H1 (cell line): Measurements from ENCODE around the gene ENPP1. TPM values are rescaled to one million over a fixed set of nuclear protein-coding genes. Genes with fewer than 3 reads are reported as not detected.

ENCODE experiments used
- BRCA1 ChIP-seq: IDR thresholded peaks from 2 replicates; pipeline ENCODE4 v1.6.1; 2012; ENCODE audit warnings: low read depth, low read length, improper control_type of control experiment
- CBX8 ChIP-seq: fragments of 300-800, 300-1000 bp; sonication (generic); IDR thresholded peaks from 2 replicates; pipeline ENCODE4 v1.7.1; 2016; ENCODE audit warnings: low read depth, low read length, borderline replicate concordance
- CEBPB ChIP-seq: IDR thresholded peaks from 2 replicates; pipeline ENCODE4 v1.6.1; 2012; ENCODE audit warnings: low read depth, low read length
- CTBP2 ChIP-seq: IDR thresholded peaks from 2 replicates; pipeline ENCODE4 v1.7.0; 2011; ENCODE audit warnings: borderline replicate concordance, mild to moderate bottlenecking, moderate library complexity, mixed read lengths, low read length; ENCODE audit not compliant: insufficient read depth, insufficient read length
- JUN ChIP-seq: IDR thresholded peaks from 2 replicates; pipeline ENCODE4 v1.6.1; 2011; ENCODE audit warnings: low read depth, mild to moderate bottlenecking, improper control_type of control experiment, low read length
- POLR2A ChIP-seq, 2 experiments: IDR thresholded peaks; 1 replicate in 1 of 2; 2 replicates in 1 of 2; pipeline ENCODE4 v1.6.1; 2011; ENCODE audit warnings: low read depth in 2 of 2, low read length in 2 of 2, mild to moderate bottlenecking in 2 of 2; ENCODE audit errors: control extremely low read depth in 1 of 2
- SIRT6 ChIP-seq: IDR thresholded peaks from one replicate; pipeline ENCODE4 v1.7.1; 2012; ENCODE audit warnings: low read length, inconsistent platforms
- SP1 ChIP-seq: IDR thresholded peaks from 2 replicates; pipeline ENCODE4 v1.6.1; 2011; ENCODE audit warnings: low read depth, low read length
- TCF12 ChIP-seq: IDR thresholded peaks from 2 replicates; pipeline ENCODE4 v1.6.1; 2011; ENCODE audit warnings: low read depth, mild to moderate bottlenecking, low read length
- polyA plus RNA-seq, 7 experiments: library from polyadenylated mRNA; depleted of rRNA in 3 of 7; stranded (reverse) in 5 of 7; unstranded in 2 of 7; fragments of >200 nt in 5 of 7; fragments of 200-250 nt in 2 of 7; gene quantifications; 1 replicate in 5 of 7; 2 replicates in 1 of 7; 4 replicates in 1 of 7; pipeline versions ENCODE4 v1.2.1 to v1.2.3, GENCODE V29; 2011 to 2013; ENCODE audit warnings: missing spikeins in 2 of 7, mixed read lengths in 2 of 7
- total RNA-seq: library from RNA; stranded (reverse); fragmentation: NEBNext Ultra II Directional; extraction: Animal tissue kit (Norgen Biotek cat#: 25700); gene quantifications from 2 replicates; pipeline ENCODE4 v1.2.1, GENCODE V29; 2021
- TF ChIP-seq, protein P1 (sequence below): fragments of 300-600 bp; sonication (generic); IDR thresholded peaks from 2 replicates; pipeline ENCODE4 v1.7.1; 2012; ENCODE audit warnings: low read length, moderate library complexity, mild to moderate bottlenecking, inconsistent platforms; ENCODE audit not compliant: insufficient replicate concordance

Gene ENPP1
- total and polyA plus RNA-seq, 2 of the 8 experiments (the other 6 are each of a cell fraction or from before 2014, with no cell fraction given): 10.1 to 39.1 TPM

- TF ChIP-seq, protein P1, sequence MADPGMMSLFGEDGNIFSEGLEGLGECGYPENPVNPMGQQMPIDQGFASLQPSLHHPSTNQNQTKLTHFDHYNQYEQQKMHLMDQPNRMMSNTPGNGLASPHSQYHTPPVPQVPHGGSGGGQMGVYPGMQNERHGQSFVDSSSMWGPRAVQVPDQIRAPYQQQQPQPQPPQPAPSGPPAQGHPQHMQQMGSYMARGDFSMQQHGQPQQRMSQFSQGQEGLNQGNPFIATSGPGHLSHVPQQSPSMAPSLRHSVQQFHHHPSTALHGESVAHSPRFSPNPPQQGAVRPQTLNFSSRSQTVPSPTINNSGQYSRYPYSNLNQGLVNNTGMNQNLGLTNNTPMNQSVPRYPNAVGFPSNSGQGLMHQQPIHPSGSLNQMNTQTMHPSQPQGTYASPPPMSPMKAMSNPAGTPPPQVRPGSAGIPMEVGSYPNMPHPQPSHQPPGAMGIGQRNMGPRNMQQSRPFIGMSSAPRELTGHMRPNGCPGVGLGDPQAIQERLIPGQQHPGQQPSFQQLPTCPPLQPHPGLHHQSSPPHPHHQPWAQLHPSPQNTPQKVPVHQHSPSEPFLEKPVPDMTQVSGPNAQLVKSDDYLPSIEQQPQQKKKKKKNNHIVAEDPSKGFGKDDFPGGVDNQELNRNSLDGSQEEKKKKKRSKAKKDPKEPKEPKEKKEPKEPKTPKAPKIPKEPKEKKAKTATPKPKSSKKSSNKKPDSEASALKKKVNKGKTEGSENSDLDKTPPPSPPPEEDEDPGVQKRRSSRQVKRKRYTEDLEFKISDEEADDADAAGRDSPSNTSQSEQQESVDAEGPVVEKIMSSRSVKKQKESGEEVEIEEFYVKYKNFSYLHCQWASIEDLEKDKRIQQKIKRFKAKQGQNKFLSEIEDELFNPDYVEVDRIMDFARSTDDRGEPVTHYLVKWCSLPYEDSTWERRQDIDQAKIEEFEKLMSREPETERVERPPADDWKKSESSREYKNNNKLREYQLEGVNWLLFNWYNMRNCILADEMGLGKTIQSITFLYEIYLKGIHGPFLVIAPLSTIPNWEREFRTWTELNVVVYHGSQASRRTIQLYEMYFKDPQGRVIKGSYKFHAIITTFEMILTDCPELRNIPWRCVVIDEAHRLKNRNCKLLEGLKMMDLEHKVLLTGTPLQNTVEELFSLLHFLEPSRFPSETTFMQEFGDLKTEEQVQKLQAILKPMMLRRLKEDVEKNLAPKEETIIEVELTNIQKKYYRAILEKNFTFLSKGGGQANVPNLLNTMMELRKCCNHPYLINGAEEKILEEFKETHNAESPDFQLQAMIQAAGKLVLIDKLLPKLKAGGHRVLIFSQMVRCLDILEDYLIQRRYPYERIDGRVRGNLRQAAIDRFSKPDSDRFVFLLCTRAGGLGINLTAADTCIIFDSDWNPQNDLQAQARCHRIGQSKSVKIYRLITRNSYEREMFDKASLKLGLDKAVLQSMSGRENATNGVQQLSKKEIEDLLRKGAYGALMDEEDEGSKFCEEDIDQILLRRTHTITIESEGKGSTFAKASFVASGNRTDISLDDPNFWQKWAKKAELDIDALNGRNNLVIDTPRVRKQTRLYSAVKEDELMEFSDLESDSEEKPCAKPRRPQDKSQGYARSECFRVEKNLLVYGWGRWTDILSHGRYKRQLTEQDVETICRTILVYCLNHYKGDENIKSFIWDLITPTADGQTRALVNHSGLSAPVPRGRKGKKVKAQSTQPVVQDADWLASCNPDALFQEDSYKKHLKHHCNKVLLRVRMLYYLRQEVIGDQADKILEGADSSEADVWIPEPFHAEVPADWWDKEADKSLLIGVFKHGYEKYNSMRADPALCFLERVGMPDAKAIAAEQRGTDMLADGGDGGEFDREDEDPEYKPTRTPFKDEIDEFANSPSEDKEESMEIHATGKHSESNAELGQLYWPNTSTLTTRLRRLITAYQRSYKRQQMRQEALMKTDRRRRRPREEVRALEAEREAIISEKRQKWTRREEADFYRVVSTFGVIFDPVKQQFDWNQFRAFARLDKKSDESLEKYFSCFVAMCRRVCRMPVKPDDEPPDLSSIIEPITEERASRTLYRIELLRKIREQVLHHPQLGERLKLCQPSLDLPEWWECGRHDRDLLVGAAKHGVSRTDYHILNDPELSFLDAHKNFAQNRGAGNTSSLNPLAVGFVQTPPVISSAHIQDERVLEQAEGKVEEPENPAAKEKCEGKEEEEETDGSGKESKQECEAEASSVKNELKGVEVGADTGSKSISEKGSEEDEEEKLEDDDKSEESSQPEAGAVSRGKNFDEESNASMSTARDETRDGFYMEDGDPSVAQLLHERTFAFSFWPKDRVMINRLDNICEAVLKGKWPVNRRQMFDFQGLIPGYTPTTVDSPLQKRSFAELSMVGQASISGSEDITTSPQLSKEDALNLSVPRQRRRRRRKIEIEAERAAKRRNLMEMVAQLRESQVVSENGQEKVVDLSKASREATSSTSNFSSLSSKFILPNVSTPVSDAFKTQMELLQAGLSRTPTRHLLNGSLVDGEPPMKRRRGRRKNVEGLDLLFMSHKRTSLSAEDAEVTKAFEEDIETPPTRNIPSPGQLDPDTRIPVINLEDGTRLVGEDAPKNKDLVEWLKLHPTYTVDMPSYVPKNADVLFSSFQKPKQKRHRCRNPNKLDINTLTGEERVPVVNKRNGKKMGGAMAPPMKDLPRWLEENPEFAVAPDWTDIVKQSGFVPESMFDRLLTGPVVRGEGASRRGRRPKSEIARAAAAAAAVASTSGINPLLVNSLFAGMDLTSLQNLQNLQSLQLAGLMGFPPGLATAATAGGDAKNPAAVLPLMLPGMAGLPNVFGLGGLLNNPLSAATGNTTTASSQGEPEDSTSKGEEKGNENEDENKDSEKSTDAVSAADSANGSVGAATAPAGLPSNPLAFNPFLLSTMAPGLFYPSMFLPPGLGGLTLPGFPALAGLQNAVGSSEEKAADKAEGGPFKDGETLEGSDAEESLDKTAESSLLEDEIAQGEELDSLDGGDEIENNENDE: no peak
- TF ChIP-seq POLR2A (IDR thresholded peaks at IDR 0.05; ENCODE audit: control extremely low read depth in 1 of 2, low read depth in 2 of 2, low read length in 2 of 2): no peak
- no peak for TF ChIP-seq SP1
- no peak for TF ChIP-seq BRCA1
- no peak for TF ChIP-seq CBX8
- no peak for TF ChIP-seq JUN
- TF ChIP-seq CEBPB: no peak
- no peak for TF ChIP-seq CTBP2
- no peak for TF ChIP-seq SIRT6
- no peak for TF ChIP-seq TCF12
Observed at GRCh38 chr6:131886517-131886916, 78.7 kb downstream of the ENPP1 start (continued).
